Measurements from ENCODE around the gene CHST4. TPM values are rescaled to one million over a fixed set of nuclear protein-coding genes. Genes with fewer than 3 reads are reported as not detected.
"Not testable (repeated sequence)": the region's sequence is repeated elsewhere in the genome, so short reads cannot be mapped to it uniquely, and the experiment has no call there.

The CHST4 gene
- total RNA-seq, 1 donor from 2014 or later = 0.26 TPM

DNA sequence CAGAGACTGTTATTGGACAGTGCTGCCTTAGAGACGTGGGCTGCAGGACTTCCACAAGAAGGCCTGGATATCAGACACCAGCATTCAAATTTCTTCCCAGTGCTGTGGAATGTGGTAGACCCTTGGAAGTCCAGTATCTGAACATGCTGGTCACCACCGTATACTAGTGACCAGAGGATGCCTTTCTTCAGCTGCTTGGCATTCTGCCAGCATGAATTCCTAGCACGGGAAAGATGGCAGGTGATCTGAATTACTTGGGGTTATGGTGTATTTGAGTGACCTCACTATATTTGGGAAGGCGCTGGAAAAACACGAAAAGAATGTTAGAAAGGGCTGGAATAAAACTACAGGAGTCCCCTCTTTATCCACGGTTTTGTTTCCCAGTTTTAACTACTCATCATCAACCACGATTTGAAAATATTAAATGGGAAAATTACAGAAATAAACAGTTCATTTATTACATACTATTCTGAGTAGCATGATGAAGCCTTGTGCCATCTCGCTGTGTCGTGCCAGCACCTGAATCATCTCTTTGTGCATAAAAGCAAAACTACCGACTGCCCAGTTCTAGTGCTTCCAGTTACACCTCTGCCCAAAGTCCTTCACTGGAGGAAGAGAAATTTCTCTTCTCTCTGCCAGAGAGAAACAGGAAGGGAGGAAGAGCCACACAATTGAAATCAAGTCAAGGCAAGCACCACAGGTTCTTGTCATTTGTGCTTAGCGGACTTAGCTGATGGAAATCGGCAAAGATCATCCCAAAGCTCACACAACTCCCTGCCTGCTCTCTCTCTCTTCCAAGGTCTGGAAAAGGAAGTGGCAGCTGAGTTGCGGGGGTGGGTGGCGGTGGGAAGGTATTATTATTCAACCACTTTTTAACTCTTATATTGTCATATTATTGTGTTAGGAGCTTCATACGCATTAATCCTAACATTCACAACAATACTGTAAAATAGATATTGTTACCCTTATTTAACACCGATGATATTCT, 1.4 kb upstream of the CHST4 start:
- DNase-seq (ENCODE audit: low spot score) = no peak

DNA sequence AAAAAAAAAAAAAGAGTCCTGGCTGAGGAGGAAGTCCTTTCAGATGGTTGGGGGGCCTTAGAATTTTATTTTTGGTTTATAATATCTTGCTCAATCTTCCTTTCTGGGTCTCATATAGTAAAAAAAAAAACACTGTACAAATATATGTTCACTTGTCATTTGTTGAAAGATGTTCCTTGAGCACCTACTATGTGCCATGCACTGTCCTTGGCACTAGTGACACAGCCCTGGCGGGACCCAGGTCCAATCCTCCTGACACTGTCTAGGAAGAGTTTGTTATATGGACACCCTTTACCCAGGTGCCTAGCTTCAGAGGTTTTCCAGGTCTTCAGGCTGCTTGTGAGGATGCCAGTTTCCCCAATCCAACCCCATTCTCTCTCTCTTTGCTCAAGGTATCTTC, 2.0 kb downstream of the CHST4 start:
- DNase-seq (ENCODE audit: low spot score) = no peak

DNA sequence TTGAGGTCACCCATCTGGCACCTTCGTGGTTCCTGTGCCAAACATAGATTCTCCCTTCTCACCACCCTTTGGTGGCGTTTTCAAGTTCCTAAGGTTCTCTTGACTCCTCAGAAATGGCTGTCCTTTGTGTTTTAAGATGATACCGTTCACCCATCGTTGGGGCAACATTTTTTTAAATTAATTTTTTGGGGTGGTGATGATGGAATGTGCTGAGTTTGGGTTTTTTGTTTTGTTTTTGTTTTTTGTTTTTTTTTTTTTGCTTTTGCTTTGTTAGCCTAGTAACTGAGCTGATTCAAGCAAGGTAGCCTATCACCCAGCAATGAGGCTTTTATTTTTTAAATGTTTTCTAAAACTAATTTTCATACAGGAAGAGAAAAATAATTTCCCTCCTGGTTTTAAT, 2.6 kb downstream of the CHST4 start:
- no peak for DNase-seq (ENCODE audit: low spot score)

DNA sequence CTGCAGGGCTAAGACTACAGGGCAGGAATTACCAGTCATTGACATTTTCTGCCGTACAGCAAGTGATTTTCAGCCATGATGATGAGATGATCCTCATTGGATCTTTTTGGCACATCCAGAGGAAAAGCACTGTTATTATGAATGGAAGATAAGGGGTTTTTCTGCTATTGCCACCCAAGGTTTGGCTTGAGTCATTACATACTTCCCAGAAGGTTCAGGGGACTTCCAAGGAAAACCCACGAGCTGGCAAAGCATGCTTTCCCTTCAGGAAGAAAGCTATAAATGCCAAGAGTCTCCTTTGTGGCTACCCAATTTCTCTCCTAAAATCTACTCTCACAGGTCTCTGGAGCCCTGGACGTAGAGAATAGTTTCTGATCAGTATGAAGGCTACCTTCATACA, 6.1 kb downstream of the CHST4 start:
- DNase-seq (ENCODE audit: low spot score) = no peak

DNA sequence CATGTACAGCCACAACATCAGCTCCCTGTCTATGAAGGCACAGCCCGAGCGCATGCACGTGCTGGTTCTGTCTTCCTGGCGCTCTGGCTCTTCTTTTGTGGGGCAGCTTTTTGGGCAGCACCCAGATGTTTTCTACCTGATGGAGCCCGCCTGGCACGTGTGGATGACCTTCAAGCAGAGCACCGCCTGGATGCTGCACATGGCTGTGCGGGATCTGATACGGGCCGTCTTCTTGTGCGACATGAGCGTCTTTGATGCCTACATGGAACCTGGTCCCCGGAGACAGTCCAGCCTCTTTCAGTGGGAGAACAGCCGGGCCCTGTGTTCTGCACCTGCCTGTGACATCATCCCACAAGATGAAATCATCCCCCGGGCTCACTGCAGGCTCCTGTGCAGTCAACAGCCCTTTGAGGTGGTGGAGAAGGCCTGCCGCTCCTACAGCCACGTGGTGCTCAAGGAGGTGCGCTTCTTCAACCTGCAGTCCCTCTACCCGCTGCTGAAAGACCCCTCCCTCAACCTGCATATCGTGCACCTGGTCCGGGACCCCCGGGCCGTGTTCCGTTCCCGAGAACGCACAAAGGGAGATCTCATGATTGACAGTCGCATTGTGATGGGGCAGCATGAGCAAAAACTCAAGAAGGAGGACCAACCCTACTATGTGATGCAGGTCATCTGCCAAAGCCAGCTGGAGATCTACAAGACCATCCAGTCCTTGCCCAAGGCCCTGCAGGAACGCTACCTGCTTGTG, 10.7 kb downstream of the CHST4 start:
- no peak for DNase-seq (ENCODE audit: low spot score)

DNA sequence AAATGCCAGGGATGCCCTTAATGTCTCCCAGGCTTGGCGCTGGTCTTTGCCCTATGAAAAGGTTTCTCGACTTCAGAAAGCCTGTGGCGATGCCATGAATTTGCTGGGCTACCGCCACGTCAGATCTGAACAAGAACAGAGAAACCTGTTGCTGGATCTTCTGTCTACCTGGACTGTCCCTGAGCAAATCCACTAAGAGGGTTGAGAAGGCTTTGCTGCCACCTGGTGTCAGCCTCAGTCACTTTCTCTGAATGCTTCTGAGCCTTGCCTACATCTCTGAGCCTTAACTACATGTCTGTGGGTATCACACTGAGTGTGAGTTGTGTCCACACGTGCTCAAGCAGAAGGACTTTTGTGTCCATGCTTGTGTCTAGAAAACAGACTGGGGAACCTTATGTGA, 11.4 kb downstream of the CHST4 start:
- no peak for DNase-seq (ENCODE audit: low spot score)

DNA sequence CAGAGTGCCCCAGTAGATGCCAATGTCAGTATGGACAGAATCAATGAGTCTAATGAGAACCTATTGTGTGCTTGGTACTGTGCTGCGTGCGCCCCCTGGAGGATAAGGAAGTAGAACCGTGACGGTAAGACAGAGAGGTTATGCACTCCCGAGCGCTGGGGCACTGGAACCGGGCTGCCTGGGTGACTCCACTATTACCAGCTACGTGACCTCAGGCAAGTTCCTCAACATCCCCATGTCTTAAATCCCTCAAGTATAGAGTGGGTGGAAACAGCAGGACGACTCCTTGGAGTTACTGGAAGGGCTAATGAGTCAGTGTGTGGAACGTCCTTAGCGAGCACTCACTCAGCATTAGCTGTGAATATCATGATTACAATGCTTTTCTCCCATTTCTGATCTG, 16.2 kb downstream of the CHST4 start:
- DNase-seq (ENCODE audit: low spot score) = no peak

DNA sequence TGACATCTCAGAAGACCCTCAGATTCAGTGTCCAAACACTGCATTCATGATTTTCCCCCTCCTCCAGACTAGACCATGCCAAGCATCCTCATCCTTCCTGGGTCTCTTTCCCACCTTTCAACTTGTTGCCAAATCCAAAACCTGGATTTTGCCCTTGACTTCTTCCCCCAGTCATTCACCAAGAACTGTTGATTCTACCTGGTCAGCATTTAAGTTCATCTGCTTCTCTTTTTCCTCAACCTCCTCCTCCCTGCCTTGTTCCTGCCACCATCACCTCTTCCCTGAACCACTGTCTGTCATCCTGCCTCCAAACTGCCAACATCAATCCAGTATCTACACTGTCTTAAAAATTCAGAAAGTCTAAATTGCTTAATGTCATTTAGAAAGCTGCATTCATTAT, 20.9 kb downstream of the CHST4 start:
- DNase-seq (ENCODE audit: low spot score) = no peak

DNA sequence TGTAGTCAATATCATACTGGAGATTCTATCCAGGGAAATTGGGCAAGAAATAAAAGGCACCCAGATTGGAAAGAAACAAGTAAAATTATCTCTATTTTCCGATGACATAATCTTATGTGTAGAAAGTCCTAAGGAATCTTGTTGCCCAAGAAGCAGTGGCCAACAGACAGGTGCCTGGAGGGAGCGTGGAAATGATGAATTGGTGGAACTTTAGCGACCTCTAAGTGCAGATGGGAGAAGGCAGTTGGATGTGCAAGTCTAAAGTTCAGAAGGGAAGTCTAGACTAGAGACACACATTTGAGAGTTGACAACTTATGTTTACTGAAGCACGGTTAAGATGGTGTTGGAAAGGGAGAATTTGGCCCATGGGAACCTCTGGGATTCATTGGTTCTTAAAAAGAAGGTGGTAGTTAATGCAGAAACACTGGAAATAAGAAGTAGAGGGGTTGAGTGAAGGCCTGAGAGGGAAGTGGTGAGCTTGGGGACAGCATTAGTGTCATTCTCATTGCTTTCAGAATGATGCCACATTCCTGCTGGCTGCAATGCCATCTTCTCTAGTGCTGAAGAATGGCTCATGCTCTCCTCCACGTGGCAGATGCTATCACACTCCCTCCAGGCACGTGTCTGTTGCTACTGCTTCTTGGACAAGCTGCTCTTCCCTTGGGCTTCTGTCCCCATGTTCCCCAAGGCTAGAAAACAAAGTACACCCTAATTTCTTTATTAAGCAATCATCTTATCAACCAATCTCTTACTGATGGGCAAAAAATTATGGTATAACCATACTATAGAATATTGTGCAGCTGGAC, 26.7 kb downstream of the CHST4 start:
- DNase-seq (ENCODE audit: low spot score) = no peak

DNA sequence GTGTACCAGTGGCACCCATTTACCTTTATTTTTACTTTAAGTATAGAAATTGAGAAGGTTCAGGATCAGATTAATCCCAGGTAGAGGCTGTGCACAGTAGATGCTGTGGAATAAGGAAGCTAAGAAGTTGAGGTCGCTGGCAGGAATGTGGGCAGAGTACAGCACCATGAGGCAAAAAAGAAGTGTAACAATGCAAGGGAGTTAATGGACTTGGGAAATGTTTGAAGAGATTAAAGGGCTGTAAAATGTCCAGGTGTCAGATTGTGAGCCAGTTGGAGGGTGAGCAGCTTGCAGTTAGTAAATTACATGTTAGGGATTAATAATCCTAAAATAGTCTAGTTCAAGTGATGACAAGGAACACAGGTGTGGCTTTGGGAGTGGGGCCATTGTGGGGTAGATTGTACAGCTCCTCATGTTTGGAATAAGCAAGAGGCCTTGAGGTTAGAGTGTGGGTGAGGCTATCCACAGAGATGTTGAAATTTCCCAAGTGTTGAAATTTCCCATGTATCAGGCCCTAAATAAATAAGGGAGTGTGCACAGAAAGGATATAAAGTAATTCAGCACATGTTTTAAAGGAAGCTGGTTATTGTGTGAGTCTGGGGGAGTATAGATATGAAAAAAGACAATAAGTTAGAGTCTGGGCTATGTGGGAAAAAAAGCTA, 29.1 kb downstream of the CHST4 start:
- no peak for DNase-seq (ENCODE audit: low spot score)

DNA sequence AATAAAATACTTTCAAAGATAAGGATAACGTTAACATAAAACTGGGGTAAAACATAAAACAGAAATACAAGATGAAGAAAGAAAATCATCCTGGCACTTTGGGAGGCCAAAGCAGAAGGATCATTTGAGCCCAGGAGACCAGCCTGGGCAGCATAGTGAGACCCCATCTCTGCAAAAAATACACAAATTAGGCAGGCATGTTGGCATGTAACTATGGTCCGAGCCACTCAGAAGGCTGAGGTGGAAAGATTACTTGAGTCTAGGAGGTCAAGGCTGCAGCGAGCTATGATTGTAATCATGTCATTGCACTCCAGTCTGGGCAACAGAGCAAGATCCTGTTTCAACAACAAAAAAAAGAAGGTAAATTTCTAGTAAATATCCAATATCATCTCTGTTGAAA, 31.1 kb downstream of the CHST4 start:
- no peak for DNase-seq (ENCODE audit: low spot score)

DNA sequence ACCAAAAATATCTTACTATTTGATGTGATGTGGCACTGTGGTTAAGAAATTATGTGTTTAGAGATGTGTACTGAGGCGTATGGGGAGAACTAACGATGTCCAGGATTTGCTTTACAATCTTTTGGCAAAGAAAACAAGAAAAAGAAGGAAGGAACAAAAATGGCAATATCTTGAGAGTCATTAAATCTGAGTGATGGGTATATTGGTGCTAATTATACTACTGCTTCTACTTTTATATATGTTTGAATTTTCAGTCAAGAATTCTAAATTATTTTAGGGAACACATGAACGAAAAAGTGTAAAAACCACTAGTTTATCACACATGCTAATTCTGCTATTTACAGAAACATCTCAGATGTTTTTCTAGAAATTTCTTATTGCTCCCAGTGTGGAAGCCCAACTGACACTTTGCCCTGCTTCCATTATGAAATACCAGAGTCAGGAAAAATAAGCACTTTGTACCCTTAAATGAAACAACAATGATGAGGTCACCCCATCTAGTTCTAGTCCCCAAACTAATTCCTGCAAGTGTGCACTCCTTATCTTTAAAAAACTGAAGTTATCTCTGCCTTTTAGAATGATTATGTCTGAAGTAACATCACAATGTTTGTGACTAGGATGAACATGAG, 31.8 kb downstream of the CHST4 start:
- no peak for DNase-seq (ENCODE audit: low spot score)

DNA sequence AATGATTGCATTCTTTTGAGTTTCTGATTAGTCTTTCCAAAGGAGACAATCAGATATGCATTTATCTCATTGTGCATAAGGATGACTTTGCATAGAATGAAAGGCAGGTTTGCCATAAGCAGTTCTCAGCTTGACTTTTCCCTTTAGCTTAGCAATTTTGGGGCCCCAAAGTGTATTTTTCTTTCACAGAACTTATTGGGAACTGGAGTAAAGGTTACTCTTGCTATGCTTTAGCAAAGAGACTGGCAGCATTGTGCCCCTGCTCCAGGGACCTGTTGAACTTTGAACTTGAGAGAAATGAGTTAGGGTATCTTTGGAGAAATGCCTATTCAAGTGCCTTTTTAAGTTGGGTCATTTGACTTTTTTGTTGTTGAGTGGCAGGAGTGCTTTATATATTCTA, 33.6 kb downstream of the CHST4 start:
- DNase-seq (ENCODE audit: low spot score) = no peak

DNA sequence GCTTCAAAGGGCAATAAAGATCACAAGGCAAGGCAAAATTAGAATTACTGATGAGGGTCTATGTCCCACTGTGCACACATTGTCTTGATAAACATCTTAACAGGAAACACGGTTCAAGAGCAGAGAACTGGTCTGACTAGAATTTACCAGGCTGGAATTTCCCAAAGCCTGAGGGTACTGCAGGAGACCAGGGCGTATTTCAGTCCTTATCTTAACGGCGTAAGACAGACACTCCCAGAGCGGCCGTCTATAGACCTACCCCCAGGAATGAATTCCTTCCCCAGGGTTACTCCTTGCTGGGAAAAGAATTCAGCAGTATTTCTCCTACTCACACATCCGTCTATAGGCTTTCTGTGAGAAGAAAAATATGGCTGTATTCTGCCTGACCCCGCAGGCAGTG, 35.7 kb downstream of the CHST4 start:
- DNase-seq (ENCODE audit: low spot score) = not testable (repeated sequence)

DNA sequence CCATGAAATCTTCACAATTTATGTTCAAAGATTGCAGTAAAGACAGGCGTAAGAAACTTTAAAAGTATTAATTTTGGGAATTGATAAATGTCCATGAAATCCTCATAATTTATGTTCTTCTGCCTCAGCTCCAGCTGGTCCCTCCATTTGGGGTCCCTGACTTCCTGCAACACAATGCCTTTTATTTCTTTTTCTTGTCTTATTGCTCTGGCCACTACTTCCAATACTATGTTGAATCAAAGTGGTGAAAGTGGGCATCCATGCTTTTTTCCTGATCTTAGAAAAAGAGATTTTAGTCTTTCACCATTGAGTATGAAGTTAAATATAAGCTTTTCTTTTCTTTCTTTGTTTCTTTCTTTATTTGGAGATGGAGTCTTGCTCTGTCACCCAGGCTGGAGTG, 36.3 kb downstream of the CHST4 start:
- no peak for DNase-seq (ENCODE audit: low spot score)

DNA sequence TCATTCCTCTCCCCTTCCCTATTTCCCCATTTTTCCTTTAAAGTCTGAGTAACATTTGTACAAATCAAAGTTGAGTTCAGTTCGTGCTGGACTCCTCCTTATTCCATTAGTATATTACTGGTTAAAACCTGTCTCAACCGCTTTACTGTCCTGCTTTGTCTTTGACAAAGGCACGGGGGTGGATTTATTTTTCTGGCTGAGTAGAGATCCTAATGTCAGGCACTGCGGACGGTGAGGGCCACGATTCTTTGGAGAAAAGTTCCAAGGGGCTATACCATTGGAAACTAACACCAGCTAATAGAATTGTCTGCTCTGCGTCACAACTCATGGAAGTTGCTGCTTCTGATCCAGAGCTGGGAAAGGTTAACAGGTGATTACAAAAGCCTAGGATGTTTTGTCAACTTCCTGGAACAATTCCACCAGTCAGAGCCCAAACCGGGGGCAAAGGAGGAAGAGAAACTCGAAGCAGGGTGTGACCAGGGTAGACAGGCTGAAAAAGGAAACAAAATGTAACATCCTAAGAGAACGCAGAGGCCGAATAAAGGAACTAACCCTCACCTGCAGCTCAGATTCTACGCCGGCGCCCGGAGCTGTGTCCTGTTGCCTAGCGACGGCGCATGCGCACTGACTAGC, 38.2 kb downstream of the CHST4 start:
- peak; percentile 95 for DNase-seq (ENCODE audit: low spot score)

DNA sequence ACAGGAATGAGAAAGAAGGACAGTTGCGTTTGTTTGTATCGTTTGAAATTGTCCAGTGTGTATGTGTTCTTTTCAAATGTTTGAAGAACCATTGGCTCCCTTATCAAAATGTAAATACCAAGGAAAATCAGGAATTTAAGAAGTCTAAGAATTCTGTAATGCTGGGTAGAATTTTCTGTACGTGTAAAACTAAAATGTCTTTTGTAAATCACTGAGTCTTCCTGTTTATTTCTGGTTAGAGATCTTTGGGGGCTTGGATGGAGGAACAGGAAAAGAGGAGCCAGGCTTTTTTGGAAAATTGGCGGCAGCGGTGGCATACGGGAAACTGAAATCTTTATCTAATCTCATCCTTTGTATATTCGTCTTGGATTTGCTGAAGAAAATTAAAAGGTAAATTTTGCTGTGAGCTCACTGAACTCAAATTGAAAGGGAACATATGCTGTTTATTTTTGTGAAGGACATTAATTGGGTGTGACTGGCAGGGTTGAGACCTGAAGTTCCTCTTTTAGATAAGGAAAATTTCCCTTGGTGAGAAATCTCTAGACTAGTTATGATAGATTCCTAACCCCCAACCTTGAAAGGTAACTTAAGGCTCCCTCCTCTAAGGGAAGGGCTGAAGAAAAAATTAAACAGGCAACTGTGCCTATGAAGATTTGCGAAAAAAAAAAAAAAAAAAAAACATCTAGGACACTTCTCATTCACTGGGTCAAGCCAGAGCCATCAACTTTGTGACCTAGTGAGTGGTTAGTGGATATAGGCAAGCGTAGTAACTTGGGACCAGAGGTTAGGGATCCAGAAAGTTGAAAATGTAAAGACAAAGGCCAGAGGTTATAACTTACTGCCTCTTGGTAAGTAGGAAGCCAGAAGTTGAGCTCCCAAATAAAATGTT, 39.8 kb downstream of the CHST4 start:
- DNase-seq (ENCODE audit: low spot score) = no peak

DNA sequence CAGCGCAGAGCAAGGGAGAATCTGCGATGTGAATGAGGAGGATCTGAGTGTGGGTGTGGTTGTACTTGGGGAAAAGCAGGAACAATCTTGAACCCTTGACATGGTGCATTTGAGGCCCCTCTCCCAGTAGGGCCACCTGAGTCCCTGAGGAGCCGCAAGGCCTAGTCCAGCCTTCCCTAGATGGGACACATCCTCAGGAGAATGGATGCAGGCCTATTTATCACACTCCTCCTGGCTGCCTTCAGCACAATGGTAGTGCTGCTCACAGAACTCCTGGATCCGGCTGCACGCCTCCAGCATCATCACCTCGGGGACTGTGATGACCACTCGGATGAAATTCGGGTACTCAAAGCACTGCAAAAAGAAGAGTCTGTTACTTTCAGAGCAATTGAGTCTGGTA, 41.7 kb downstream of the CHST4 start:
- no peak for DNase-seq (ENCODE audit: low spot score)

DNA sequence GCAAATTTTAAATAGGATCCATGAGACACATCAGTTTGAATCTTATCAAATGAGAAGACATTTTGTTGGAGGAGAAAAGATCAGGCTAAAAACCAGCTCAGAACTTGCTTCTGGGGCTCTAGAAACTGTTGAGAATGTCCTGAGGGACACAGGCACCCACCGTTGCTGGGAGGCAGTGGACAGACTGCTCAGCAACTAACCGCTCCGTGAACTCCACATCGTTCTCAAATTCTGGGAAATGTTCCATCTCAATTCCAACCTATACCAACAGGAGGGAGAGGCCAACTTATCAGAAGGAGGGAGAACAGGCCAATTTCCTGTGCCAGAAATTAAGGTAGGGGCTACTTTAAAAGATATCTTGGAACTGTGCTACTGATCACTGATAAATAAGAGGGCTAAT, 42.3 kb downstream of the CHST4 start:
- DNase-seq (ENCODE audit: low spot score) = no peak

Measured in mesenteric fat pad (tissue), 1 donor.